ENCODE data around the gene DPYSL3.

- TF ChIP-seq EZH2 (IDR thresholded peaks at IDR 0.05) (no peak), CTCF (IDR thresholded peaks at IDR 0.05) (no peak), EZH2phosphoT487 (IDR thresholded peaks at IDR 0.05) (no peak)
These were observed 22.3 kb upstream of the DPYSL3 start for GRCh38 chr5:147532156-147532555.

All from neural progenitor cell (in vitro differentiated cells).